ENCODE measurements around the gene WAS.

WAS gene

DNA sequence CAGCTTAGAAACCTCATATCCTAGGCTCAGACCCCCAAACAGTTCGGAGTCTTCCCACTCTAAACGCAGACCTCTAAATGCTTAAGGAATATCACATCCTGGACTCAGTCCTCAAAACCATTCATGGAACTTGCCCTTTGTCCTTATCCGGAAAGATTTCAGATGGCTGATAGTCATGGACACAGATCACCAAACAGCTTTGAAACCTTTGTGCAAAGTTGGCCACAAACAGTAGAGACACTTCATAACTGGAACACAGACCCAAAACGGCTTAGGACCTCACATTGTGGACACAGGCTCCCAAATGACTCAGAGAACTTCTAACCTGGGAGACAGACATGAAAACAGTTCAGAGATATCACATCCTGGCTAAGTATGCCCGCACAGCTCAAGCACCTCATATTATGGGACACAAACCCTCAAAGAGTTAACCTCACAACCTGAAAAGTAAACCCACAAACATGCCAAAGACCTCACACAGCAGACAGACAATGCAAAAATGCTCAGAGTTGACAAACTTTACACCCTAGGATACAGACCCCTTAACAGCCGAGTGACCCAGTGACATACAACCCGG lies 28.4 kb downstream of the WAS start (continued):
- TF ChIP-seq, protein P1, sequence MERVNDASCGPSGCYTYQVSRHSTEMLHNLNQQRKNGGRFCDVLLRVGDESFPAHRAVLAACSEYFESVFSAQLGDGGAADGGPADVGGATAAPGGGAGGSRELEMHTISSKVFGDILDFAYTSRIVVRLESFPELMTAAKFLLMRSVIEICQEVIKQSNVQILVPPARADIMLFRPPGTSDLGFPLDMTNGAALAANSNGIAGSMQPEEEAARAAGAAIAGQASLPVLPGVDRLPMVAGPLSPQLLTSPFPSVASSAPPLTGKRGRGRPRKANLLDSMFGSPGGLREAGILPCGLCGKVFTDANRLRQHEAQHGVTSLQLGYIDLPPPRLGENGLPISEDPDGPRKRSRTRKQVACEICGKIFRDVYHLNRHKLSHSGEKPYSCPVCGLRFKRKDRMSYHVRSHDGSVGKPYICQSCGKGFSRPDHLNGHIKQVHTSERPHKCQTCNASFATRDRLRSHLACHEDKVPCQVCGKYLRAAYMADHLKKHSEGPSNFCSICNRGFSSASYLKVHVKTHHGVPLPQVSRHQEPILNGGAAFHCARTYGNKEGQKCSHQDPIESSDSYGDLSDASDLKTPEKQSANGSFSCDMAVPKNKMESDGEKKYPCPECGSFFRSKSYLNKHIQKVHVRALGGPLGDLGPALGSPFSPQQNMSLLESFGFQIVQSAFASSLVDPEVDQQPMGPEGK (CRISPR knock-in tag; IDR thresholded peaks at IDR 0.05; ENCODE audit: borderline replicate concordance): no peak
- TF ChIP-seq ZNF70 (CRISPR knock-in tag; IDR thresholded peaks at IDR 0.05): no peak

DNA sequence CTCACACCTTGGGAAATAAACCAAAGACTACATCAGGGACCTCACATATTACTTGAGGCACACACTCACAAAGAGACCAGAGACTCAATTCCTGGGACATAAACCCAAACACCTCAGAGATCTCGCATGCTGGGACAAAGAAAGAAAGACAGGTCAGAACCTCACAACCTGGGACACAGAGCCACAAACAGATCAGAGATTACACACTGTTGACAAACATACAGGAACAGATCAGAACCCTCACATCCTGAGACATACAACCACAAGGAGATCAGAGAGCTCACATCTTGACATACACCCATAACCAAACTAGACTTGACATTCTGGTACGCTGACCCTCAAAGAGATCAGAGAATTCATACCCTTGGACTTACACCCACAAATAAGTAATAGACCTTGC lies 30.2 kb downstream of the WAS start:
- TF ChIP-seq POU6F1 (CRISPR knock-in tag; IDR thresholded peaks at IDR 0.05; ENCODE audit: borderline replicate concordance, low read depth) (no peak), ZC3H10 (CRISPR knock-in tag; IDR thresholded peaks at IDR 0.05) (no peak), BACH2 (CRISPR knock-in tag; IDR thresholded peaks at IDR 0.05; ENCODE audit: borderline replicate concordance) (no peak), RARB (CRISPR knock-in tag; IDR thresholded peaks at IDR 0.05) (no peak), ARNTL (CRISPR knock-in tag; IDR thresholded peaks at IDR 0.05; ENCODE audit: borderline replicate concordance, low read depth) (no peak), TOX (CRISPR knock-in tag; IDR thresholded peaks at IDR 0.05; ENCODE audit: borderline replicate concordance) (no peak), ISL1 (CRISPR knock-in tag; IDR thresholded peaks at IDR 0.05) (no peak), ZNF70 (CRISPR knock-in tag; IDR thresholded peaks at IDR 0.05) (no peak), SNAI2 (CRISPR knock-in tag; IDR thresholded peaks at IDR 0.05) (no peak), ZFP3 (CRISPR knock-in tag; IDR thresholded peaks at IDR 0.05) (no peak), GLIS3 (CRISPR knock-in tag; IDR thresholded peaks at IDR 0.05) (no peak), OSR1 (CRISPR knock-in tag; IDR thresholded peaks at IDR 0.05) (no peak), ZNF8 (CRISPR knock-in tag; IDR thresholded peaks at IDR 0.05) (no peak), ZFP30 (CRISPR knock-in tag; IDR thresholded peaks at IDR 0.05) (no peak), CSRNP3 (CRISPR knock-in tag; IDR thresholded peaks at IDR 0.05) (no peak), ZNF565 (CRISPR knock-in tag; conservative IDR thresholded peaks at IDR 0.05; ENCODE audit: low read depth) (no peak), TCF4 (CRISPR knock-in tag; IDR thresholded peaks at IDR 0.05; ENCODE audit: borderline replicate concordance) (no peak)
- TF ChIP-seq, protein P1 (CRISPR knock-in tag; IDR thresholded peaks at IDR 0.05; ENCODE audit: borderline replicate concordance): no peak
- TF ChIP-seq, protein P2, sequence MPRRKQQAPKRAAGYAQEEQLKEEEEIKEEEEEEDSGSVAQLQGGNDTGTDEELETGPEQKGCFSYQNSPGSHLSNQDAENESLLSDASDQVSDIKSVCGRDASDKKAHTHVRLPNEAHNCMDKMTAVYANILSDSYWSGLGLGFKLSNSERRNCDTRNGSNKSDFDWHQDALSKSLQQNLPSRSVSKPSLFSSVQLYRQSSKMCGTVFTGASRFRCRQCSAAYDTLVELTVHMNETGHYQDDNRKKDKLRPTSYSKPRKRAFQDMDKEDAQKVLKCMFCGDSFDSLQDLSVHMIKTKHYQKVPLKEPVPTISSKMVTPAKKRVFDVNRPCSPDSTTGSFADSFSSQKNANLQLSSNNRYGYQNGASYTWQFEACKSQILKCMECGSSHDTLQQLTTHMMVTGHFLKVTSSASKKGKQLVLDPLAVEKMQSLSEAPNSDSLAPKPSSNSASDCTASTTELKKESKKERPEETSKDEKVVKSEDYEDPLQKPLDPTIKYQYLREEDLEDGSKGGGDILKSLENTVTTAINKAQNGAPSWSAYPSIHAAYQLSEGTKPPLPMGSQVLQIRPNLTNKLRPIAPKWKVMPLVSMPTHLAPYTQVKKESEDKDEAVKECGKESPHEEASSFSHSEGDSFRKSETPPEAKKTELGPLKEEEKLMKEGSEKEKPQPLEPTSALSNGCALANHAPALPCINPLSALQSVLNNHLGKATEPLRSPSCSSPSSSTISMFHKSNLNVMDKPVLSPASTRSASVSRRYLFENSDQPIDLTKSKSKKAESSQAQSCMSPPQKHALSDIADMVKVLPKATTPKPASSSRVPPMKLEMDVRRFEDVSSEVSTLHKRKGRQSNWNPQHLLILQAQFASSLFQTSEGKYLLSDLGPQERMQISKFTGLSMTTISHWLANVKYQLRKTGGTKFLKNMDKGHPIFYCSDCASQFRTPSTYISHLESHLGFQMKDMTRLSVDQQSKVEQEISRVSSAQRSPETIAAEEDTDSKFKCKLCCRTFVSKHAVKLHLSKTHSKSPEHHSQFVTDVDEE (CRISPR knock-in tag; IDR thresholded peaks at IDR 0.05): no peak
- TF ChIP-seq, protein P3, sequence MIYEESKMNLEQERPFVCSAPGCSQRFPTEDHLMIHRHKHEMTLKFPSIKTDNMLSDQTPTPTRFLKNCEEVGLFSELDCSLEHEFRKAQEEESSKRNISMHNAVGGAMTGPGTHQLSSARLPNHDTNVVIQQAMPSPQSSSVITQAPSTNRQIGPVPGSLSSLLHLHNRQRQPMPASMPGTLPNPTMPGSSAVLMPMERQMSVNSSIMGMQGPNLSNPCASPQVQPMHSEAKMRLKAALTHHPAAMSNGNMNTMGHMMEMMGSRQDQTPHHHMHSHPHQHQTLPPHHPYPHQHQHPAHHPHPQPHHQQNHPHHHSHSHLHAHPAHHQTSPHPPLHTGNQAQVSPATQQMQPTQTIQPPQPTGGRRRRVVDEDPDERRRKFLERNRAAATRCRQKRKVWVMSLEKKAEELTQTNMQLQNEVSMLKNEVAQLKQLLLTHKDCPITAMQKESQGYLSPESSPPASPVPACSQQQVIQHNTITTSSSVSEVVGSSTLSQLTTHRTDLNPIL (CRISPR knock-in tag; IDR thresholded peaks at IDR 0.05; ENCODE audit: low read depth): no peak
- ATAC-seq: no peak

All from SK-N-SH treated with all-trans-retinoic acid at 6 μM for 48 hours (cell line).